ENCODE measurements around the gene PDSS2. TPM values are rescaled to one million over a fixed set of nuclear protein-coding genes. Genes with fewer than 3 reads are reported as not detected.

The PDSS2 gene
- total and polyA plus RNA-seq, 2 of the 8 experiments (the other 6 are each of a cell fraction or from before 2014, with no cell fraction given), result 10.7 to 16.1 TPM

- TF ChIP-seq ZNF274 (IDR thresholded peaks at IDR 0.05; ENCODE audit: borderline replicate concordance, extremely low read depth, low read length), result no peak
- no peak for TF ChIP-seq NRF1 (IDR thresholded peaks at IDR 0.05; ENCODE audit: low read depth, low read length)
- TF ChIP-seq TAF1 (IDR thresholded peaks at IDR 0.05; ENCODE audit: low read depth, low read length), result no peak
- TF ChIP-seq KDM4A (IDR thresholded peaks at IDR 0.05; ENCODE audit: low read depth, low read length, severe bottlenecking), result no peak
- no peak for TF ChIP-seq SP4 (IDR thresholded peaks at IDR 0.05; ENCODE audit: low read length)
- no peak for TF ChIP-seq EZH2 (IDR thresholded peaks at IDR 0.05; ENCODE audit: low read depth, low read length, severe bottlenecking)
- no peak for TF ChIP-seq EP300 (IDR thresholded peaks at IDR 0.05; ENCODE audit: borderline replicate concordance in 1 of 2, low read depth in 2 of 2, low read length in 2 of 2)
- no peak for TF ChIP-seq MAFK (IDR thresholded peaks at IDR 0.05; ENCODE audit: low read depth, low read length)
Observed at GRCh38 chr6:107345393-107345792, 114.0 kb downstream of the PDSS2 start (continued).
